Esophagus muscularis mucosa (tissue), 4 donors: ENCODE results near the gene ZNF292. TPM values are rescaled to one million over a fixed set of nuclear protein-coding genes. Genes with fewer than 3 reads are reported as not detected.

Experiments
- DNase-seq: peaks from one replicate; pipeline ENCODE4 v3.0.0-alpha.2; 2017; ENCODE audit errors: extremely low spot score
- H3K27ac ChIP-seq, 4 donors: fragments of 200-600 bp; sonication (generic); replicated peaks in 1 of 4; 1 replicate in 3 of 4; 2 replicates in 1 of 4; pipeline ENCODE4 v1.5.1; 2016 to 2019; ENCODE audit warnings: mild to moderate bottlenecking in 1 of 4
- H3K27me3 ChIP-seq, 4 donors: fragments of 200-600 bp; sonication (generic); one replicate each; pipeline versions ENCODE4 v1.5.1 to v1.6.0; 2016 to 2019
- H3K36me3 ChIP-seq, 4 donors: fragments of 200-600 bp; sonication (generic); one replicate each; pipeline ENCODE4 v1.5.1; 2016 to 2019
- H3K4me1 ChIP-seq, 4 donors: fragments of 200-600 bp; sonication (generic); one replicate each; pipeline ENCODE4 v1.5.1; 2016 to 2019
- H3K4me3 ChIP-seq, 4 donors: fragments of 200-600 bp; sonication (generic); 1 replicate in 2 of 4; 2 replicates in 2 of 4; pipeline ENCODE4 v1.5.1; 2016 to 2019; ENCODE audit warnings: mild to moderate bottlenecking in 4 of 4, moderate library complexity in 1 of 4
- H3K9me3 ChIP-seq, 4 donors: fragments of 200-600 bp; sonication (generic); 1 replicate in 3 of 4; 2 replicates in 1 of 4; pipeline ENCODE4 v1.5.1; 2016 to 2019
- EP300 ChIP-seq: sonication (generic); formaldehyde crosslinking; IDR thresholded peaks from one replicate; pipeline ENCODE4 v1.6.1; 2017; ENCODE audit warnings: antibody characterized with exemption
- POLR2A ChIP-seq: fragments of 450-650 bp; IDR thresholded peaks from one replicate; pipeline ENCODE4 v1.6.1; 2017; ENCODE audit warnings: antibody characterized with exemption, moderate library complexity, mild to moderate bottlenecking, low read depth
- POLR2AphosphoS5 ChIP-seq, 2 donors: sonication (generic); formaldehyde crosslinking; IDR thresholded peaks; one replicate each; pipeline ENCODE4 v1.6.1; 2017; ENCODE audit warnings: antibody characterized with exemption in 2 of 2
- WGBS: methylation state at CpG from one replicate; pipeline ENCODE4 v1.1.5; 2018; 5-methylcytosine and 5-hydroxymethylcytosine counted together
- intact Hi-C: fragments of 100-400 bp; cut with DNase I; formaldehyde crosslinking; loops from one replicate; pipeline ENCODE4 v1.15.1; 2023
- total RNA-seq, 4 donors: library from RNA; depleted of rRNA; stranded (reverse); fragments of >200 nt; gene quantifications; one replicate each; pipeline versions ENCODE4 v1.1.0 to v1.2.1, GENCODE V29; 2016
- TF ChIP-seq, protein P1 (sequence below), 3 experiments: fragments of 200-600 bp in 2 of 3; fragments of 450-650 bp in 1 of 3; sonication (generic) in 2 of 3; IDR thresholded peaks; one replicate each; pipeline ENCODE4 v1.5.1; 2017 to 2019; ENCODE audit warnings: antibody characterized with exemption in 3 of 3, mild to moderate bottlenecking in 2 of 3, moderate library complexity in 1 of 3

Gene ZNF292
- total RNA-seq, 4 donors from 2014 or later = 28.3 to 44.9 (median 32.2) TPM

GRCh38 chr6:87180105-87180728, 24.9 kb downstream of the ZNF292 start:
- Histone ChIP-seq H3K27ac (no peak overlapping the region), H3K36me3 (peaks cover 0 to 11% (median 3%) of the 10 kb centered on the region in 4 donors), H3K27me3 (no peaks in the 10 kb centered on the region), H3K9me3 (no peaks in the 10 kb centered on the region), H3K4me1 (peaks cover 0 to 34% (median 26%) of the 10 kb centered on the region in 4 donors), H3K4me3 (no peak overlapping the region)
- intact Hi-C loops = no loop called here
- WGBS = 93% methylated on average over 7 of the region's 7 CpGs
- TF ChIP-seq, protein P1, sequence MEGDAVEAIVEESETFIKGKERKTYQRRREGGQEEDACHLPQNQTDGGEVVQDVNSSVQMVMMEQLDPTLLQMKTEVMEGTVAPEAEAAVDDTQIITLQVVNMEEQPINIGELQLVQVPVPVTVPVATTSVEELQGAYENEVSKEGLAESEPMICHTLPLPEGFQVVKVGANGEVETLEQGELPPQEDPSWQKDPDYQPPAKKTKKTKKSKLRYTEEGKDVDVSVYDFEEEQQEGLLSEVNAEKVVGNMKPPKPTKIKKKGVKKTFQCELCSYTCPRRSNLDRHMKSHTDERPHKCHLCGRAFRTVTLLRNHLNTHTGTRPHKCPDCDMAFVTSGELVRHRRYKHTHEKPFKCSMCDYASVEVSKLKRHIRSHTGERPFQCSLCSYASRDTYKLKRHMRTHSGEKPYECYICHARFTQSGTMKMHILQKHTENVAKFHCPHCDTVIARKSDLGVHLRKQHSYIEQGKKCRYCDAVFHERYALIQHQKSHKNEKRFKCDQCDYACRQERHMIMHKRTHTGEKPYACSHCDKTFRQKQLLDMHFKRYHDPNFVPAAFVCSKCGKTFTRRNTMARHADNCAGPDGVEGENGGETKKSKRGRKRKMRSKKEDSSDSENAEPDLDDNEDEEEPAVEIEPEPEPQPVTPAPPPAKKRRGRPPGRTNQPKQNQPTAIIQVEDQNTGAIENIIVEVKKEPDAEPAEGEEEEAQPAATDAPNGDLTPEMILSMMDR (IDR thresholded peaks at IDR 0.05) = no peak
- no peak for TF ChIP-seq POLR2AphosphoS5 (IDR thresholded peaks at IDR 0.05)
- no peak for DNase-seq

DNA sequence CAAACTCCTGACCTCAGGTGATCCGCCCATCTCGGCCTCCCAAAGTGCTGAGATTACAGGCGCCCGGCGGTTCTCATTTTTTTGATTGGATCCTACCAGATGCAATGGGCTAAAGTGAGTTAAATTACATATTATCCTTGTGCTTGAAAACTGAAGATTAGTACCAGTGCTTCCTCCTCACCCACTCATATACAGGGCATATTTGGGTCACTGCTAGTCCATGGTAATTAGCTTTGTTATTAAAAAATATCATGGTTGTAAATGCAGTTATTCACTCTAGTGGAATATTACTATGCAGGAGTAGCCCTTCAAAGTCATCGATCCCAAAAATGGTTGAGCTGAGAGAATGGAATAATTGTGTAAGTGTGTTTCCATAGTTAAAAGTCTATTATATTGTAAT, 26.5 kb downstream of the ZNF292 start:
- Histone ChIP-seq H3K9me3 (no peaks in the 10 kb centered on the region), H3K4me1 (peaks cover 0 to 30% (median 19%) of the 10 kb centered on the region in 4 donors), H3K36me3 (peaks cover 0 to 21% (median 3%) of the 10 kb centered on the region in 4 donors), H3K27me3 (no peaks in the 10 kb centered on the region), H3K27ac (no peak overlapping the region), H3K4me3 (no peak overlapping the region)
- TF ChIP-seq POLR2A (no peak), EP300 (no peak), POLR2AphosphoS5 (IDR thresholded peaks at IDR 0.05) (no peak)
- TF ChIP-seq, protein P1 (IDR thresholded peaks at IDR 0.05) = no peak
- intact Hi-C loops = no loop called here
- WGBS = over 99% methylated on average over 6 of the region's 6 CpGs
- no peak for DNase-seq

- no peaks in the 10 kb centered on the region for H3K9me3 ChIP-seq
- WGBS = 84% methylated on average over 2 of the region's 2 CpGs
- intact Hi-C loops = no loop called here
- no peak overlapping the region for H3K4me3 ChIP-seq
- no peak for DNase-seq
- no peak for TF ChIP-seq POLR2A
- no peak for TF ChIP-seq EP300
- TF ChIP-seq, protein P1 (IDR thresholded peaks at IDR 0.05) = no peak
- TF ChIP-seq POLR2AphosphoS5 (IDR thresholded peaks at IDR 0.05) = no peak
- peaks cover 0 to 21% (median 3%) of the 10 kb centered on the region in 4 donors for H3K36me3 ChIP-seq
- no peak overlapping the region for H3K27ac ChIP-seq
- peaks cover 0 to 30% (median 20%) of the 10 kb centered on the region in 4 donors for H3K4me1 ChIP-seq
- H3K27me3 ChIP-seq = no peaks in the 10 kb centered on the region
These were observed 27.0 kb downstream of the ZNF292 start for GRCh38 chr6:87182321-87182720.

DNA sequence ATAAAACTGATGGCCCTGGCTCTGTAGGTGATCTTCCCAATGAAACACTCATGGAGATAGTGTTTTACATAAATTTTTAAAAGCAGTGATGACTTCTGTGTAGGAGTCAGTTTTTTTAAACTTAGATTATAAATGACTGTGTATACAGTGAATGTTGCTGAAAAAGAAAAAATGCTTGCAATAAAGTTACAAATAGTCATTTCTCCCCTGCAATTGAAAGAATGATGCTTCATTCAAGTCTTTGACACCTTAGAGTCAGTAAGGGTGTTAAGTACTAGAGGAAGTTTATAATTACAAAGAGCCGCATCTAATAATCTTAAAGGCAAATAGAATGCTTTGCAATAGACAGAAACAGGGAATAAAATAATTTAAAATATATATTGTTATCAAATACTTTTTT, 27.6 kb downstream of the ZNF292 start:
- Histone ChIP-seq H3K9me3 (no peaks in the 10 kb centered on the region), H3K27me3 (no peaks in the 10 kb centered on the region), H3K36me3 (peaks cover 0 to 21% (median 3%) of the 10 kb centered on the region in 4 donors), H3K4me1 (peaks cover 0 to 33% (median 22%) of the 10 kb centered on the region in 4 donors), H3K4me3 (no peak overlapping the region), H3K27ac (no peak overlapping the region)
- intact Hi-C loops = no loop called here
- TF ChIP-seq EP300 (no peak), POLR2A (no peak), POLR2AphosphoS5 (IDR thresholded peaks at IDR 0.05) (no peak)
- TF ChIP-seq, protein P1 (IDR thresholded peaks at IDR 0.05) = no peak
- 88% methylated on average over 1 of the region's 1 CpG for whole genome bisulfite sequencing
- DNase-seq = no peak

DNA sequence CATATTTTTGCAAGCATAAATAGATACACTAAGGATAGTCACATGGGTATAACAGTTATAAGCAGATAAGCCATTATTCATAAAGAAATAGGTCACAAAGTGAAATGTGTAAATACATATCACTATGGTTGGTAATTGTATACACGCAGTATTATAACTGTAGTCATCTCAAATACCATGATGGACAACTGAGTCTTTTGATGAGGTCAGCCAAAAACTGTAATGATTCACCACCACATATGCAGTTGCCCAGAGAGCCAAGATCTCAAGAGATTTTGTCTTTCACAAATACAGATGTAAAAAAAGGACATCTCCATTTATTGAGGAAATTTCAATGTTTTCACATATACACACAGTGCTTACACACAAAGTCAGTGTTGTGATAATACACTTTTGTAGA, 28.3 kb downstream of the ZNF292 start:
- intact Hi-C loops = no loop called here

More for the DNA sequence above, 28.3 kb downstream of the ZNF292 start:
- H3K27ac ChIP-seq = no peak overlapping the region
- no peaks in the 10 kb centered on the region for H3K27me3 ChIP-seq
- no peak overlapping the region for H3K4me3 ChIP-seq
- H3K9me3 ChIP-seq = no peaks in the 10 kb centered on the region
- DNase-seq = no peak
- no peak for TF ChIP-seq POLR2A
- TF ChIP-seq, protein P1 (IDR thresholded peaks at IDR 0.05) = no peak
- 85% methylated on average over 1 of the region's 1 CpG for WGBS
- H3K36me3 ChIP-seq = peaks cover 0 to 21% (median 3%) of the 10 kb centered on the region in 4 donors
- peaks cover 0 to 38% (median 24%) of the 10 kb centered on the region in 4 donors for H3K4me1 ChIP-seq
